GM23248 (cell line): ENCODE measurements around the gene GFRA1.

Source experiments
- EZH2 ChIP-seq: fragments of 200-600 bp; sonication (generic); IDR thresholded peaks from 2 replicates; pipeline ENCODE4 v1.6.1; 2018; ENCODE audit warnings: antibody characterized with exemption, mild to moderate bottlenecking; ENCODE audit not compliant: insufficient read depth, poor library complexity, severe bottlenecking
- EZH2phosphoT487 ChIP-seq: fragments of 200-600 bp; sonication (generic); IDR thresholded peaks from 2 replicates; pipeline ENCODE4 v1.6.1; 2018; ENCODE audit warnings: antibody characterized with exemption, moderate library complexity, mild to moderate bottlenecking, low read depth; ENCODE audit not compliant: insufficient read depth

GRCh38 chr10:116082206-116082605, 190.8 kb downstream of the GFRA1 start:
- TF ChIP-seq EZH2 (no peak), EZH2phosphoT487 (no peak)
